GM18526 (cell line): ENCODE measurements around the gene COL6A2.

ENCODE experiments used
- POLR2A ChIP-seq: IDR thresholded peaks from 3 replicates; pipeline ENCODE4 v1.6.1; 2011; ENCODE audit not compliant: insufficient read length; ENCODE audit errors: extremely low read depth

The COL6A2 gene

DNA sequence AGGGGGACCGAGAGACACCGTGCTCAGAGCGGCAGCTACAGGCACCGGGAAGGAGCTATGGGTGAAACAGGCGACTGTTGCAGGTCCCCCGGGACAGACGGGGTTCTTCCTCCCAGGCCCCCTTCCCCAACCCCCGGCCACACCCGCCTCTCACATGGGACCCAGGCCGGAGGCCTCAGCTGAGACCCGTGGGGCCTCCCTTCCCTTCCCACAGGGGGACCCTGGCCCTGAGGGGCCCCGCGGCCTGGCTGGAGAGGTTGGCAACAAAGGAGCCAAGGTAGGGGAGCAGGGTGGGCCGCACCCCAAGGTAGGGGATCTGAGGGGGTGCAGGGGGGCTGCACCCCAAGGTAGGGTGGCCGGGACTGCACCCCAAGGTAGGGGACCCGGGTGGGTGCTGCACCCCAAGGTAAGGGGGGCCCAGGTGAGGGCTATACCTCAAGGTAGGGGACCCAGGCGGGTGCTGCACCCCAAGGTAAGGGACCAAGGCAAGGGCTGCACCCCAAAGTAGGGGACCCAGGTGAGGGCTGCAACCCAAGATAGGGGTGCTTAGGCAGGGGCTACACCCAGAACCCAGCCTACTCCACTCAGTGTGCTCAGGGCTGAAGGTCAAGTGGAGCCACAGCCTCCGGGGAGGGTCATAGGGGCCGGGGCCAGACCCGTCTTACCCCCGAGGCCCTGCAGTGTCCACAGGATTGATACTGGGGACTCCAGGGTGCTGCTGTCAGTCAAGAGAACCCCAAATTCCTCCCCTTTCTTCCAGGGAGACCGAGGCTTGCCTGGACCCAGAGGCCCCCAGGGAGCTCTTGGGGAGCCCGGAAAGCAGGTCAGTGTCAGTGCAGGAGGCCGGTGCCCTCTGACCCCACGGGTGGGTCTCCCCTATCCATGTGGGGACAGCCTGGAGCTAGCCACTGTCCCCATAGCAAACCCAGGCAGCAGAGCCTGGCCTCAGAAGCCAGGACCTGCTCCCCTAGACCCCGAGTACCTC, 22.7 kb downstream of the COL6A2 start:
- no peak for TF ChIP-seq POLR2A

DNA sequence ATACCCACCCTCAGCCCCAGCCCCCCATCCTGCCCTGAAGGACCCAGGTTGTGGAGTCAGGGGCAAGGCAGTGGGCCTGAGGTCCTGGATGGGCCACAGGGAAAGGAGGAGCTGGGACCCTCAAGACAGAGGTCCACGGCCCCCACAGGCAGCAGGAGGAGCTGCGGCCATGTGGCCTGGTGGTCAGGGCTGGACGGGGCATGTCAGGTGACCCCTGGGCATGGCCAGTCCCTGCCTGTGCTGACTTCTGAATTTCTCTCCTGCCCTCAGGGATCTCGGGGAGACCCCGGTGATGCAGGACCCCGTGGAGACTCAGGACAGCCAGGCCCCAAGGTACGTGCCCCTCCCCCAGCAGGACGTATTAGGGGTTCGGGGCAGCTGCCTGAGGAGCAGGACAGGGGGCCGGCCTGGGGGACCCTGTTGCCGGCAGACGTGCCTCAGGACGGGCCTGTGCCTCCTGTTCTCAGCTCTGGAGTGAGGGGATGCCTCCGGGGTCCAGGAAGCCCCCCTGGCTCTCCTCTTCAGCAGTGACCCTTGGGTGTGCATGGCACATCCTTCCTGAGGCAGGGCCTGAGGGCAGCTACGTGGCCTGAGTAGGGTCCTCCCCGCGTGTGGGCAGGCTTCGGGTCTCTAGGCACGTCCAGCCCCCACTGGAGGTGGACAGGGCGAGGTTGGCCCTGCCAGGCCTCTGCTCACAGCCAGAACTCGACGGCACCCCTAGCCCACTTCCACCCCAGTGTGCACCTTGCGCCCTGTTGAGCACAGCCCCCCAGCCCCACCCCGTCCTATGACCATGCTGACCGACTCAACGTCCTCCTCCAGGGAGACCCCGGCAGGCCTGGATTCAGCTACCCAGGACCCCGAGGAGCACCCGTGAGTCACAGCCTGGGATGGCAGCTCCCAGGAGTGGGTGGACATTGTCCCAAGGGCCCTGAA, 23.6 kb downstream of the COL6A2 start:
- TF ChIP-seq POLR2A: no peak

DNA sequence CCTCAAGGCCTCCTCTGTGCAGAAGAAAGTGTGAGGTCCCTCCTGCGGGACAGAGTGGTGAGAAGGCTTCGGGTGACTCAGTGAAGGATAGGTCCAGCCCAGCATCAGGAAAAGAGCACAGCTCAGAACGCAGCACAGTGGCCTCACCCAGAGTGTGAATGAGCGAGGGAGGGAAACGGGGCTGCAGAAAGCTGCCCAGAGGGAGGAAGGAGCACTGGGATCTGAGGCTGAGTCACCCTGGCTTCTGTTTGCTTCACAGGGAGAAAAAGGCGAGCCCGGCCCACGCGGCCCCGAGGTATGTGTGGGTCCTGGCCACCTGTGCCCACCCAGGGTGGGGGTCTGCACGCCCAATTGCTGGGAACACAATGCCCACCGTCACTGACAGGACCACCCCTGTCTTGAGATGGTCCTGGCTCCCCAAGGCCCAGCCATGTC, 24.3 kb downstream of the COL6A2 start:
- no peak for TF ChIP-seq POLR2A

DNA sequence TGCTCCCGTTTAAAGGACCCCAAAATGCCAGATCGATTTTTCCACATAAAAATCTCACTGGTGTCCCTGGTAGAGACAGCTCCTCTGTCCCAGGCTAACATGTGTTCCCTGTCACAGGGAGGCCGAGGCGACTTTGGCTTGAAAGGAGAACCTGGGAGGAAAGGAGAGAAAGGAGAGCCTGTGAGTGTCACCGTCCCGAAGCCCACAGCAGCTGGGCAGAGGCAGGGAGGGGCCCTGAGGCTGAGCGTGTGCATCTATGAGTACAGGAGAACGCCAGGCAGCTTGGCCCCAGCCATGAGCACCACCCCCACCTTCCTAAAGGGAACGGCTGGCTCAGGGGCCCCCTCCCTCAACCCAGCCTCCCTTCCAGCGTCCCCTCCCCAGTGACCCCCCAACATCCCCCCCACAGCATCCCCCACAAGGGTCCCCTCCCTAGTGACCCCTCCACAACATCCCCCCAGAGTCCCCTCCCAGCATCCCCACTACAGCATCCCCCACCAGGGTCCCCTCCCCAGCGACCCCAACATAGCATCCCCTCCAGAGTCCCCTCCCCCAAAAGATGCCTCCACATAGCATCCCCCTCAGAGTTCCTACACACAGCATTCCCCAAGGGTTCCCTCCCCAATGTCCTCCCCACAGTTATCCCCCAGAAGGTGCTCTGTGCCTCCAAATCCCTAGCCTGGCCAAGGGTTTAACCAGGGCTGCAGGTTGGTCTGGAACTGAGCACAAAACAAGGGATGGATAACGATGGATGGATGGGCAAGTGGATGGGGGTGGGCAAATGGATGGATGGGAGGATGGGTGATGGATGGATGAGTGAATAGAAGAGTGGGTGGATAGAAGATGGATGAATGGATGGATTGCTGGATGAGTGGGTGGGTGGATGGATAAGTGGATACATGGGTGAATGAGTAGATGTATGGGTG, 25.1 kb downstream of the COL6A2 start:
- TF ChIP-seq POLR2A: no peak

DNA sequence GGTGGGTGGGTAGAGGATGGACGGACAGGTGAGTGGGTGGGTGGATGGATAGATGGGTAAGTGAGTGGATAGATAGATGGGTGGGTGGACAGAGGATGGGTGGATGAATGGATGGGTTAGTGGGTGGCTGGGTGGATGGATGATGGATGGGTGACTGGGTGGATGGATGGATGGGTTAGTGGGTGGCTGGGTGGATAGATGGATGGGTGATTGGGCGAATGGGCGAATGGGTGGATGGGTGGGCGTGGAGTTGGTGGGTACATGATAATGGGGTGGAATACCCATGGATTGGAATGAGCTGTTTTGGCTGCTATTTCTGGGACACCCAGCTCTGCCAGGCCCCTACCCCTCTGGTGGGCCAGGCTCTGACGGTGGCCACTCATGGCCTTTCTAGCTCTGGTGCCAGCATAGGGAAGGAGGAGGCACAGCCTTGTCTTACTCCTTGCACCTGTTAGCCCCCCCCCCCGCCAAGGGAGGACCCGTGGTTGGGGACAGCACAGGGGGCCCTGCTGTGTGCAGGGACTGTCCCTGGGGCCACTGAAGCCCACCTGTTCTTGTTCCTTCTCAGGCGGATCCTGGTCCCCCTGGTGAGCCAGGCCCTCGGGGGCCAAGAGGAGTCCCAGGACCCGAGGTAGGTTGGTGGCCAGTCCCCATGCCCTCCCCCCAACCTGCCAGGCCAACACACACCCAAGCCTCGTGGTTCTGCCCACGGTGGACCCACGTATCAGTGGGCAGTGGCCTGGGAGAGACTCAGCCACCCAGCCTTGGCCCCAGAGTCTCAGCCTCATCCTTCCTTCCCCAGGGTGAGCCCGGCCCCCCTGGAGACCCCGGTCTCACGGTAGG, 26.4 kb downstream of the COL6A2 start:
- TF ChIP-seq POLR2A: no peak

DNA sequence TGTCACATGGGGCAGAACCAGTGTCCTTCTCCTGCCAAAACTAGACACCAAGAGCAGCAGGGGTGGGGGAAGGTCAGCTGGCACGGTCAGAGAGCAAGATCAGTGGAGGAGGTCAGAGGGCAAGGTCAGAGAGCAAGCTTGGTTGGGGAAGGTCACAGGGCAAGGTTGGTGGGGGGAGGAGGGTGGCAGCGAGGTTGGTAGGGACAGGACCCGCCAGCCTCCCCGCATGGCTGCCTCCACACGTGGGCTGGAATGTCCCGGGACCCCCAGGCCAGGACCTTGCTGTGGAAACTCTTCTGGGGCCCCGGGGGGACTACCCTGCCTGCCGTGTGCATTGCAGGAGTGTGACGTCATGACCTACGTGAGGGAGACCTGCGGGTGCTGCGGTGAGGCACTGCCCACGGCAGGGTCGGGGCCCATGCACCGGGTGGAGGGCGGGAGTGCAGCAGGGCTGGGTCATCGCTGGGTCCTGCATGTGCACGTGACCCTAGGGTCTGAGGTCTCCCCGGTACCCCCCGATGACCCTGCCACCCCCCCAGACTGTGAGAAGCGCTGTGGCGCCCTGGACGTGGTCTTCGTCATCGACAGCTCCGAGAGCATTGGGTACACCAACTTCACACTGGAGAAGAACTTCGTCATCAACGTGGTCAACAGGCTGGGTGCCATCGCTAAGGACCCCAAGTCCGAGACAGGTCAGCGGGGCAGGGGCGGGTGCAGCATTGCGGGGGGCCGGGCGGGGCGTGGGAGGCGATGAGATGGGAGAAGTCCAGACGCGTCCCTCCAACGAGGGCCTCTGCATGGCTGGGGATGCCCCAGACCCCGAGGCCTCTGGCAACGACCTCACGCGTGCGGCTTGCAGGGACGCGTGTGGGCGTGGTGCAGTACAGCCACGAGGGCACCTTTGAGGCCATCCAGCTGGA, 27.3 kb downstream of the COL6A2 start:
- no peak for TF ChIP-seq POLR2A

DNA sequence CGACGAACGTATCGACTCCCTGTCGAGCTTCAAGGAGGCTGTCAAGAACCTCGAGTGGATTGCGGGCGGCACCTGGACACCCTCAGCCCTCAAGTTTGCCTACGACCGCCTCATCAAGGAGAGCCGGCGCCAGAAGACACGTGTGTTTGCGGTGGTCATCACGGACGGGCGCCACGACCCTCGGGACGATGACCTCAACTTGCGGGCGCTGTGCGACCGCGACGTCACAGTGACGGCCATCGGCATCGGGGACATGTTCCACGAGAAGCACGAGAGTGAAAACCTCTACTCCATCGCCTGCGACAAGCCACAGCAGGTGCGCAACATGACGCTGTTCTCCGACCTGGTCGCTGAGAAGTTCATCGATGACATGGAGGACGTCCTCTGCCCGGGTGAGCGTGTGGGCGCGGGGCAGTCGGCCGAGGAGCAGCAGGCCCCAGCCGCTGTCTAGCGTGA, 28.0 kb downstream of the COL6A2 start:
- TF ChIP-seq POLR2A: no peak

DNA sequence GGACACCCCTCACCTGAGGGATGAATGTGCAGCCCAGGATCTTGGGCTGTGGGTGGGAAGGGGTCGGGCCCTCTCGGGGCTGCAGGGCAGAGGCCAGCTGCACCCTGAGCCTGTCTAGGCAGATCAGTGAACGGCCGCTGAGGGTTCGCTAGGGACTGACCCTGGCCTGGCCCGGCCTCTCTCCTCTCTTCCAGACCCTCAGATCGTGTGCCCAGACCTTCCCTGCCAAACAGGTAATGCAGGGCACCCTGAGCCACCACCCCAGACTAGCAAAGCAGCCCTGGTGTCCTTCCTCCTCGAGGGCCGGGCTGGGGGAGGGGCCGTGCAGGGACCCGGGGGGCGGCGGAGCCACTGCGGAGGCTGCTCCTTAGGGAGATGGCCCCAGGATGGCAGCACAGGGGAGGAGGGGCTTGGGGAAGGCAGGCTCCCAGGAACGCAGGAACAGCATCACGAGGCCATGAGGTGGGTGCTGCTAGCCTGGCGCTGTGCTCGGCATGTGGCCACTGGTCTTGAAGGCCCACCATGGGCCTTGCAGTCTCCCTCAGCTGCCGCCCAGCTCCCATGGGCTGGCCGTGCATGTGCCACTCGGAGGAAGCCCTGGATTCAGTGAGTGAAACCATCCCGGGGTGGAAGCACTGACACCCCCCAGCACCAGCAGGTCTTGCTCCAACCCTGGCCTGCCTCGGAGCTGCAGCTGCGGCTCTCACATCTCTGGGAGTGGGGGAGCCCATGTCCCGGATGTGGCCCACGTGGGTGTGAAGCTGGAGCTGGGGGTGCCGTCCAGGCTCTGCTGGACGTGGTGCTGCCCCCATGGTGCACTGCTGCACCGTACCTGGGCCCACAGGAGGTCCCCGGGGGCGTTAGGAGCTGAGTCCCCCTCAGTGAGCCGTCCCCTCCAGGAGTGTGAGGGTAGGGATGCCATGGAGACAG, 28.7 kb downstream of the COL6A2 start:
- TF ChIP-seq POLR2A: no peak

DNA sequence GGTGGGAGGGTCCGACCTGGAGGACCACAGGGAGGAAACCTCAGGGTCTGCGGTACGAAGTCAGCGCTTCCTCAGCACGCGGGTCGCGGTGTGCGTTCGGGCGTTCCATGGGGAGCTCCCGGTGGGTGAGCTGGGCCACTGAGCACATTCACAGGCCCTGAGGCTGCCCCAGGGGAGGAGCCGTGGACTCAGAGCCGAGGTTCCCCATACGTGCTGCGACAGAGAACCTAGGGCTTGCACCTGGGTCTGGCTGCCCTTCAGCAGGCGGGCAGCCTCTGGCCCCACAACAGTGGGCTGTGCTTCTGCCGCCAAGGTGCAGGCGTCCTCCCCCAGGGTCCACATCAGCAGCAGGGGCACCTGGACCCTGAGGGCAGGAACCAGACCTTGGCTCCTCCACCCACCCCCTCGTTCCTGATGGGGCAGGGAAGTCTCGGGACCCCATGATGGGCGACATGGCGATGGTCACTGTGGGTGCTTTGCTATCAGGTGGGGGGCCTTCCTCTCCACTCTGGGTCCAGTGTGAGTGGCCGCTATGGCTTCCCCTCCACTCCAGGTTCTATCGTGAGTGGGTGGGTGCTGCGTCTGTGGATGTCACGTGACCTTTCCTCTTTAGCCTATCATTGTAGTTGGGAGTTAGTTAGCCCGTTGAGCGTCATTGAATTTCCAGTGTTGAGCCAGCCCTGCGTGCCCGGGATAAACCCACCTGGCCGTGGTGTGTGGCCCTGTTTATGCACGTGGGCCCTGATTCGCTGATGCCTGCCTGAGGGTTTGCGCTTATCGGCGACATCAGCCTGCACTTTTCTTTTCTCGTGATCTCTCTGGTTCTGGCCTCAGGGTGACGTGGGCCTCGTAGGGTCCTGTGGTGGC, 29.6 kb downstream of the COL6A2 start:
- TF ChIP-seq POLR2A: no peak

DNA sequence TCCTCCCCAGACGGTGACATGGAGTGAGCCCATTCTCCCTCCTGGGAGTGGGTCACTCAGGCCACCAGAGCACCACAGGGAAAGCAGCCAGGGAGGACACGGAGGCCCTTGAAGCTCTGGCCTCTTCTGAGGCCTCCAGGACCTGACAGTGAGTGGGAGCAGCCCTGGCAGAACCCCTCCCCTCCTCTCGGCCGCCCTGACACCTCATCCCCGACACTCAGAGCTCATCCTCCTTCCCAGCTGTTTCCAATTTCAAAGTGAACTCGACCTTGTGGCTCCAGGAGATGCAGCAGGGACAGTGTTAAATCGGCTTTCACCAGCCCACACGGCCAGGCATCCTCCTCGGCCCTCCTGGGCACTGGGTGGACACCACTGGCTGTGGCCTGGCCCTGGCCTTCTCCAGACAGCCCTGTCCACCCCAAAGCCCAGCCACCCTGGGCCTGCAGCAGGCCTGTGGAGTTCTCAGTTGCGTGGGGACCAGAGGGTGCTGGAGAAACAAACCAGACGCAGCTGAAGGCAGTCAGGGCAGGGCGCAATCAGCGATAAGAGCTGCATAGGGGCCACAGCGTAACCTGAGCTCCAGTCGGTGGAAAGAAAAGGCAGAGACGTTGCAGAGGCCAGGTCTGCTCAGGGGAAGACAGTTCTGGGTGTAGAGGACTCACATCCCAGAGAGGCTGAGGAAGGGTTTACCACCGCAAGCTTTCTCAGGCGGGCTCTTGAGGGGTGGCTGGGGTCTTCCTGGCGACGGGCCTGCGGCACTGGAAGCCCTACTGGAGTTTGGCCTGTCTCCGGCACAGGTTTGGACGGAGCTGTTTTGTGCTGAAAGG, 30.4 kb downstream of the COL6A2 start:
- no peak for TF ChIP-seq POLR2A
